GM19463 (cell line): ENCODE results near the gene ATG16L1.

Experiments used
- ATAC-seq: cut with Tn5 transposase; IDR thresholded peaks from one replicate; pipeline ENCODE4 v1.9.1; 2021; ENCODE audit warnings: mild to moderate bottlenecking, moderate library complexity; ENCODE audit not compliant: unreplicated experiment

ATG16L1 gene

DNA sequence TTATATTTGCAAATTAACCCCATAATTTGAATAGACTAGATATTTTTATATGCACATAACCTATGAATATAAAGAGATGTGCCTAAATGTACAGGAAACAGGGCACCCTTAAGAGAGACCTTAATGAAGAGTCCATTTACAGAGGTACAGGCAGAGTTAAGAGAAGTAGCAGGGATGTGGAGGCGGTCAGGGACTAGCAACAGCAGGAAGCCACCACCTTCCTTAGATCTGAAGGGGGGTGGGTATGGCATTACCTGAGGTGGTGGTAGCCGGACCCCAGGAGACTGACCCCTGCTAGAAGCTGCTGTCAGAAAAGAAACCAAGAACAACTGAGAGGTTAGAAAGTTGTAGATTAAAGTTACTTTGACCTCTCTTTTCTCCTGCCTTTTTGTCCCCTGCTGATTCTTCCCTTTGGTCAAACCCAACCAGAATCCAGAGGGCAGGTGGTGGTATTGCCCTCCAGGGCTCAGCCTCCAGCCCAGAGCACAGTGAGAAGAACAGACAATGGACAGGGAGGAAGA, 24.9 kb upstream of the ATG16L1 start:
- no peak for ATAC-seq

DNA sequence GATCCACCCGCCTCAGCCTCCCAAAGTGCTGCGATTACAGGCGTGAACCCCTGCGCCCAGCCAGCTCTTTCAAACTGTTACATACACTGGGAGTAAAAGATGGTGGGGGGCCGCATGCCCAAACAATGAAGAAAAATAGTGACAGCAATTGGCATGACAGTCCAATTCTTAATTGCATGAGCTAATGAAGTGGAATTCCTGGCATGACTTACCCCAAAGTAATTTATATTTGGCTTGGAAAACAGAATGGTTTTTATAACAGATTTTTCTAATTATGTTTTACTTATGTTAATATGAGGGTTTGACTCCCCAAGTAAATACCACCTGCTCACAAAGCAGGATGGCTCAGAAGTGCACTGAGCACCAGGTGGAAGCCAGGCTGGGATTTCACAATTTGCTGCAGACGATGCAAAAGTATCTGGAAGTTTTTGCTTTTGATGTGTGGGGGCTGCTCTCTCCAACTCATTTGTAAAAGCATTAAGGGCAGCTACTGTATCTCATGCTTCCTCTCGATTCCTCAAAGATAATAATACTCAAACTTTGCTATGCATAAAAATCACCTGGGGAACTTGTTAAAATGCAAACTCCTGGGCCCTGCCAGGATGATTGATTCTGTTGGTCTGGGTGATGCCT, 24.0 kb upstream of the ATG16L1 start:
- no peak for ATAC-seq

DNA sequence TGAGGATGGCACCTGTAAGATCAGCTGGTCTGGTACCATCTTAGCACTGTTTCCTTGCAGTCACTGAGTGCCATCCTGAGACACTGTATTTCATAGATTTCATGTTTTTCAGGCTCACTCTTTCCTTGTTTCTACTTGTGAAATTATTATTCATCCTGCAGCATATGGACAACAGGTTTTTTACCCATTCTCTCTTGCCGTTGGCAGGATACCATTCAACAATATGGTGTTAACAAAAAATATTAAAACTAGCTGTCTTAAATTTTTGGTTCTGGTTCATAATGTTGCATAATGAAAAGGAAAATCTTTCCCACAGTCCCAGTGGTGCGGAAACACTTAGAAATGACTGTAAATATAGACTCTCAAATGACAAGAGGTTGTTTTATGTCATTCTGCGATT, 23.1 kb upstream of the ATG16L1 start:
- ATAC-seq: no peak

DNA sequence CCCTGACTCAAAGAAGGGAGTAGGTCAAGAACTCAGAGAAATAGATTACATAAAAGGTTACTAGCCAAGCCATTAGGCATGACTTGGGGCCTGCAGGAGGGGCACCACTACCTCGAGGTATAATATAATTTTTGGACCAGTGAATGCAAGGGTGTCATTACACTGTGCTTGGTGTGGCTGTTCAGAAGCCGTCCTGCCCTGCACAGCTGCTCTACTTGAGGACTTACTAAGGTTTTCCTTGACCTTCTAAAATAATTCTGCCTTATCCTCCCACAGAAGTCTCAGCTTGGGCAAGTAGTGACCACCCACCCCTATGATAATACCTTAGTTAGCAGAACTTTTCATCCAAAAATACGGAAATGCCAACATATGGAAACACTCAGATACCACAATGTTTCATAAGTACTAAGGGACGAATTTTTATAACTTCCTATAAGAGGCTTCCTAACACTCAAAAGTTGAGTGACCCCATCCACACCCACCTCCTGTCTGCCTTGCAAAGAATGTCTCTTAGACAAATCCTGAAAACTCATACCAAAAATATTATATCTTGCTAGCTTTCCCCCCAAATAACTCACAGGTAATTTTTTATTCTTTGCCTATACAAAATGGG, 17.7 kb upstream of the ATG16L1 start:
- no peak for ATAC-seq

DNA sequence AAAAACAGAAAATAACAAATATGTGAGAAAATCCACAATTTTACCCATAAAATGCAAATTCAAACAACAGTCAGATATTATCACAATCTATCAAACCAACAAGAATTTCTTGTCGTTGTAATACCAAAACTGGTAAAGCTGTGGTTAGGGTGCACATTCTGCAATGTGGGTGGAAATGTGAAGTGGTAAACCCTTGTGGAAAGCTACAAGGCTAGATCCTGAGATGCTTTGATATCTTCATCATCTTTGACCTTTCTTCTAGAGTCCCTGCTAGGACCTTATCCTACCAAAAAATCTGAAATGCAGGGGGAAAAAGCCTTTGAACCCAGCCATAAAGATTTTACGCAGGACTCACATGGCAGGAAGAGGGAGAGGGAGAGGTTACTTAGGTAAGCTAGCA, 17.2 kb upstream of the ATG16L1 start:
- ATAC-seq: no peak

DNA sequence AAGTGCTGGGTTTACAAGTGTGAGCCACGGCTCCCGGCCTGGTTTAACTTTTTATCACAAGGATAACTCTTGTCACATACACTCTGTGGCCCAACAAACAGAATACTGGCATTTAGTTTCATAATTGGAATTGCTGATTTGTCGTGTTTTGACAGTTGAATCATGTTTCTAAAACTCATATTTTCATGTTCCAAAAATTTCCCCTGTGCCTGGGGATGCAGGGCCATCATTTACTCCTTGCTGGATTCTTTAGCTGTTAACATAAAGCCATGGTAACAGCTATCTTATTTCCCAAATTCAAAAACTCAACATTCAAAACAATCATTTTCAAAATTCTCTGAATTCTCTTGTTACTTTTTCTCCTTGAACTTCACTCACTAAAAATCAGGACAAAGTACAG, 16.5 kb upstream of the ATG16L1 start:
- no peak for ATAC-seq

DNA sequence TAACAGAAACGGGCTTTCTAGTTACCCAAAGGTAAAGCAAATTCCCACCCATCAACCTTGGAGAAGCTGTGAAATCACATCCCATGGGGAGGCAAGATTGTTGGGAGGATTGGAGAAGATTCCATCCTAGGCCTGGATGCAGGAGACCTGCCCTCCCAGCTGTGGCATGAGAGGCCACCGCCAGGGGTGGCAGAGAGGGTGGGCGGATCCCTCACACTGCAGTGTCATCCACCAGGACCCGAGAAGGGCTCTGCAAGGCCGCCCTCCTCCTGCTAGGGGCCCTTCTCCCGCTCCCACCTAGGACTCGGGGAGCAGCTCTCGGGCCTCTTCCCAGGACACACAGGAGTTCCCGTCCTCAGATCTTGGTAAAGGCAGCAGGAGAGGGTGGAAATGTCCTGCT, 15.5 kb upstream of the ATG16L1 start:
- no peak for ATAC-seq

DNA sequence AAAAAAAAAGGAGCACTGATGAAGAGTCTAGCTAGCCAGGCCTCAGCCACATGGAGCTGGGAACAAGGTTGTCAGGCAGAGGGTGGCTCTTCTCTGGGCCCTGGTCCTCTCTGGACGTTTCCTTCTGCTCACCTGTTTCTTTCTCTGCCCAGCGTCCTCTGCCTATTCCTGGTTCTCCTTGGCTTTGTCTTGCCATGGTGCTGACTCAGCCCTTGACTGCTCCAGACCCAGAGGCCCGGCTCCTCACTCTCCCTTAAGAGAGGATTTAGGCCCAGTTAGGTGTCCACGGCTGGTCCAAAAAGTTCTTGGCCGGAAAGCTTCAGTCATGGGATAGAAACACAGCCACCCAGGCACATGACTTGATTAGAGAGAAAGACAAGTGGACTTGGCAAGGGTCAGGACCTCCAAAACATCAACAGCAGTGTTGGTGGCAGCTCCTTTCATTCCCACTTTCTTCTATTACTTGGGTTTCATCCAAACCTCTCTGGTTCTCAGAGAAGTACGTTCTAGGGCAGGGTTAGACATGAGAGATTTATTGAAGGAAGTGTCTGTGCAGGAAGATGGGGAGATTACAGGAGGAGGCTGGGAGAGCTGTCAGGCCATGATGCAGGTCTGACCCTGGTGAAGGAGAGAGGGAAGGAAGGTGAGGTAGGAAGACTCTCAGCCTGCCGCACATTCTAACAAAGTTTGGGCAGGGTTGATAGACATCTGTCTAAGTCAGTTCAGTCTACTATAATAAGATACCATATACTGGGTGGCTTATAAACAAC, 14.5 kb upstream of the ATG16L1 start:
- ATAC-seq: no peak

DNA sequence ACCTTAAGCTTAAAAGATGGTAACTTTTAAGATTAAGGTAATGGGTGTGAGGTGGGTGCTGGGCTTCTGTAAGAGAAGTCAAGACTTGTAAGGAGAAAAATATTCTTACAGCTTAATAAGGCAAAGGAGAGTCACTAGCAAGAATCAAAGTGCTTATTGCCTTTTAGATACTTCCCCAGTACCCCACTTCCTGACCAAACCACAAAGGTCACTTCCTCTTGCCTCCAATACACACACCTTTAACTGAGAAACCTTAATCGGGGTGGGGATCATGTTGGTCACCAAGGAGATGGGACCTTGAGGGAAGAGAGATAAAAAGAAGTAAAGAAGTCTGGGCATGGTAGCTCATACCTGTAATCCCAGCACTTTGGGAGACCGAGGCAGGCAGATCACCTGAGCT, 10.6 kb upstream of the ATG16L1 start:
- ATAC-seq: no peak

DNA sequence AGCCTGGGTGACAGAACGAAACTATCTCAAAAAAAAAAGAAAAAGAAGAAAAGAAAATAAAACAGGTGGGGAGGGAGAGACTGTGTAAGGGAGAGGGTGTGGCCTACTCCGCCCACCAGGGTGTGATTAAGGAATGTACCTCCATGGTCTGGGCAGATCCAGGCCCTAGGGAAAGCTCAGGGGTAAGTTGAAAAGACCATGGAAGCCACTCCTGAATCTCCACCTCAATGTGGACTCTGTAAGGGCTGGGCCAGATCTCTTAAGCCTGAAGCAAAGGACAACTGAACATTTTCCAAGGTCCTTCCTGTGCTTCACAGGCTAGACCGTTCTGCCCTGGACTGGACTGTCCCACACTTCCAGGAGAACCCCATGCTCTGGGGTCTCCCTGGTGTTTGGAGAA, 9.7 kb upstream of the ATG16L1 start:
- no peak for ATAC-seq

DNA sequence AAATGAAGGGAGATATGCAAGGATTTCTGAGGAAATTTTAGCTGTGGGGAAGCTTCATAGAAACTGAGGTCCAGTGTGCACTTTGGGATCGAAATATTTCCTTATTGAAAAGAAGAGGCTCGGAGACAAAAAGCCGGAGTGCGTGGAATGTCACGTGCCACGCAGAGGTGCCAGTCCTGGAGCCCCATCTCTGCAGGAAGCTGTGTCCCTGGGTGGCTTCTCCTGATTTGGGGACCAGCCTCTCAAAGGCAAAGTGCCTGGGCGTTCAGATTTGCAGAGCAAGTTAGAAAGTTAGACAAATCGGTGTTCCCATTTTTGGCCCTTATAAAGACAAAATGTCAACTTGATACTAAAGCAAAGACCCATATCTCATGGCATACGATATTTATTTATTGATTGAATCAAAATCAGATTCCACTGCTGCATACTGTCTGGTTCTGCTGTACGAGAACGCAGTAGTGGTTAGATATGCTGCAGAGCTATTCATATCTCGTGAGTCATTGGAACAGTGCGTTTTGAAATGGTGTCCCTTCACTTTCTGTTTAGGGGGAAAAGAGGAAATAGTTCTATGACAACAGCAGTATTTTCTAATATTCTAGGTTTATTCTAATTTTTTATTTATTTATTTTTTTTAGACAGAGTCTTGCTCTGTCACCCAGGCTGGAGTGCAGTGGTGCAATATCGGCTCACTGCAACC, 9.1 kb upstream of the ATG16L1 start:
- ATAC-seq: no peak

DNA sequence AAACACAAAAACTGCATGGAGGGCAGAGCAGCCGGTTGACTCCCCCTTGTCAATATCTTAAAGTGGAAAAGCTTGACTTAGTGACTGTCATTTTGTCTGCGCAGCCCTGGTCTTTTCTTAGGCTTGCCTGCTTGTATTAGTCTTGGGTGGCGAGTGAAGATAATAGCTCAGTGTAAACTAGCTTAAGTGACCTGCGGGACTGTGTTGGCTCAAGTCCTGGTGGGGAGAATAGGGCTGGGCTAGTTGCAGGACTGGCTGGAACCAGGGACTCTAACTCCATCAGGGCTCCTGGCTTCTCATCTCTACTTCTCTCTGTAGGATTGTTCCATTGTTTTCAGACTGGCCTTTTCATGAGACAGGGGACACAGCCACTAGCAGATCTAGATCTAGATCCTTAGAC, 8.1 kb upstream of the ATG16L1 start:
- ATAC-seq: no peak

DNA sequence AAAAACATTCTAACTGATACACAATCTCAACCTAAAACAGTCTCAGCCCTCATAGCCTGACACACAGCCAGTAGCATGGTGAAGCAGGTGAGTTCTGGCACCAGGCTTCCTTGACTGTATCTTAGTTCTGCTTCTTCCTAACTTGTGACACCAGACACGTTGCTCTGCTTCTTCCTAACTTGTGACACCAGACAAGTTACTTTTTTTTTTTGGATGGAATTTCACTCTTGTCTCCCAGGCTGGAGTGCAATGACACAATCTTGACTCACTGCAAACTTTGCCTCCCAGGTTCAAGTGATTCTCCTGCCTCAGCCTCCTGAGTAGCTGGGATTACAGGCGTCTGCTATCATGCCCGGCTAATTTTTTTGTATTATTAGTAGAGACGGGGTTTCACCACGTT, 6.7 kb upstream of the ATG16L1 start:
- no peak for ATAC-seq

DNA sequence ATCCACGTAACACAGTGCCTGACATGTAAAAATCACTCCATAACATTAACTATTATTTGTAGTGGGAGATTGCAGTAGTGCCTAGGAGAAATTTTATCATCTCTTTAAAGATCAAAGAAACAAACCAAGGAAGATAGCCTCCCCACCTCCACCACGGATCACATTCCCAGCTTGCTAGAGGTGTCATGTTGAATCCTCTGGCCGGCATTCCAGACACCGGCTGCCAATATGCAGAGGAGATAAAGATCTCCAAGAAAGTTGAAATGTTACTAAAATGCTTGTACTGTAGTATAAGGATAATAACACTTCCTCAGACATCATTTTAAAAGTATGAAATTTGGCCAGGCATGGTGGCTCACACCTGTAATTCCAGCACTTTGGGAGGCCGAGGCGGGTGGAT, 6.1 kb upstream of the ATG16L1 start:
- ATAC-seq: no peak

DNA sequence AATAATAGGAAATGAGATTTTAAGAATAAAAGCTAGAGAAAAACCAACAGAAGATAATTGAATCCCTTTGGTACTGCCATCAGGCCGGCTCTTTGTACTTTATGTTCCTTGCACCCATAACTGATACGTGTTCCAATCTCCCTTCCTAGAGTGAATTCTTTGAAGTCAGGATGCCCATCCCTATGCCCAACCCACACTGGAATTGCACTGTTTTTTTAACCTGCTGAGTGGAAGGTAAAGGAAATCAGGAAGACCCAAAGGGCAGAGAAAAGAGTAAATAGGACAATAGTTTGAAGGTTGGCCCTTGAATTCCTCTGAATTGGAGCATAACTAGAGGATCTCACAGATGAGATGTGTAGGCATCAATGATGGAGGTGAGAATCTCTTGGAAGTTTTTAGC, 4.4 kb upstream of the ATG16L1 start:
- ATAC-seq: no peak

DNA sequence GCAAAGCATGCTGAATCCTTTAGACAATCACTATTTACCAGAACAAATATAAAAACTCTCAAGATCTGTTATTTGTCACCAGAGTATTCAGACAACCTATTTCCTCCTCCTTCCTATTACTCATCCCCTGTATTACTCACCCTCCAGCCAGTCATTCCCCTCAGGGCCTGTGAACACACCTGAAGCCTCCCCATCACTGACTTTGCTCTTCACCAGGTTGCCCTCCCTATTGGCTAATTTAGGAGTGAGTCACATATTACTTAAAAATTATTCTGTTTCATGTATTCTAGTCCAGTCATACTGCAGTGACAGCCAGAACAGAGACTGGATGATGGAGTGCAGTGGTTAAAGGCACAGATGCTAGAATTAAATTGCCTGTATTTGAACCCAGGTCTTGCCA, 3.7 kb upstream of the ATG16L1 start:
- ATAC-seq: no peak

DNA sequence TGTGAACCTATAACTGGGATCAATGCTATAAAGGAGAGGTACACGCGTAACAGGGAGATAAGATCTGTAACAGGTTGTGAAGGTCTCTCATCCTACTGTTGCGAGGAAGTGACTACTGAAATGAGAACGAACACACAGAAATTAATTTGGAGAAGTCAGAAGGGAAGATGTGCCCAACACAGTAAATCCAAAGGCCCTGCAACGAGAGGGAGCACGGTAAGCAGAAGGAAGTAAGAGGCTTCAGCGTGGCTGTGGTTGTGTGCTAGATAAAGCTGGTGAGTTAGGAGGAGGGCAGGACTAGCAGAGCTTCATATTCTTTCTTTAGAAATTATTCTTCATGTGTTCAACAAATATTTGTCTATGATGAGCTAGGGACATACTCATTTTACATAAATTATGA, 2.5 kb upstream of the ATG16L1 start:
- ATAC-seq: no peak

DNA sequence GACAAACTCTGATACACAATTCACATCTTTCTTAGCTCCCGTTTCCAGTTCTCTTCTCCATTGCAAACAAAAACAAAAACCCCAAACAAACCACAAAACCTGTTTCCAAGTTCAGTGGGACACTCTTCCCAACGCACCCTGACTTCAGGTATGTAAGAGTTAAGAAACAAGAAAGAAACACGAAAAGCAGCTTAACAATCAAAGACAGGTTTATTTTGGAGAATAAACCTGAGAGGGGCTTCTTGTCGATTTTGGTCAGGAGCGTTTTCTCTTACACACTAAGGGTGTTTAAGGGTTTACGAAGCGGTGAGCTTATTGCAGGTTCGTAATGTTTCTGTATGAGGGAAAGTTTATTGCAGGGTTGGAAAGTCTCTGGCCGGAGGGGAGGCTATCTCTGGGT, 905 bp upstream of the ATG16L1 start:
- no peak for ATAC-seq

DNA sequence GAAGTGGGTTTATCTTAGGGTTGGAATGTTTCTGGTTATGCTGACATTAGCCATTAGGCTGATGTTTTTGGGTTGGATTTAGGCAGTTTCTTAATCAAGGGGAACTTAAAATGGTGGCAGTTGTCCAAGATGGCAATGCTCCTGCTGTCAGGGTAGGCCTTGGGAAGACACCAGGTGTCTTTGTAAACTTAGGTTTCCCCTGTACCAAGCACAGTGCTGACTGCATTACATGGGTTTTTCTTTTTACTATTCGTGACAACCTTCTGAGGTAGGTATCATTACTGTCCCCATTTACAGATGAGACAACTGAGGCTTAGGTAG, 528 bp upstream of the ATG16L1 start:
- ATAC-seq: peak; percentile 5

DNA sequence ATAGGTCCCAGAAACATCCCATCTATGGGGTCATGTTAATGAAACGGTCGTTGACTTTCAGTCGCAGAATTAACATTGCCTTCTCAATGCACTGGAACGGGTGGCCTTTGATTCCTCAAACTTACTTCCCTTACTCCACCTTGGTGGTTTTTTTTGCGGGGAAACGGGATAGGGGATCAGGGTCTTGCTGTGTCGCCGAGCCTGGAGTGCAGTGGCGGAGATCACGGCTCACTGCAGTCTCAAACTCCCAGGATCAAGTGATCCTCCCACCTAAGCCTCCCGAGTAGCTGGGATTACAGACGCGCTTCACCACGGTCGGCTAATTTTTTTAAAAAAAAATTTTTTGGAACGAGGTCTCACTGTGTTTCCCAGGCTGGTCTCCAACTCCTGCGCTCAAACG, 754 bp downstream of the ATG16L1 start:
- no peak for ATAC-seq

DNA sequence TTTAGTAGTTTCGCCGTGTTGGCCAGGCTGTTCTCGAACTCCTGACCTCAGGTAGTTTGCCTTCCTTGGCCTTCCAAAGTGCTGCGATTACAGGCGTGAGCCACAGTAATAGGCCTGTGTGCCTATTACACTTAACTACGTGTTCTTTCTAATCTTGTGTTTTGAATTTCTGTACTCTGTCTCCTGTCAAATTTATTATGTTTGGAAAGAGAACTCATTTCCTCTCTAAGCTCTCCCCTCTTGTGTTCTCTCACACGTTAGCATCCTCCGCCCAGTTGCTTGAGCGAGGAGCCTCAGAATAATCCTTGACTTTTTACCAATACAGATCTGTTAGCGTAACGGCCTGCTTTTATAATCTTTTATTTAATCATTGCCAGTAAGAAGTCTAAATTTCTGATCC, 3.7 kb downstream of the ATG16L1 start:
- no peak for ATAC-seq

DNA sequence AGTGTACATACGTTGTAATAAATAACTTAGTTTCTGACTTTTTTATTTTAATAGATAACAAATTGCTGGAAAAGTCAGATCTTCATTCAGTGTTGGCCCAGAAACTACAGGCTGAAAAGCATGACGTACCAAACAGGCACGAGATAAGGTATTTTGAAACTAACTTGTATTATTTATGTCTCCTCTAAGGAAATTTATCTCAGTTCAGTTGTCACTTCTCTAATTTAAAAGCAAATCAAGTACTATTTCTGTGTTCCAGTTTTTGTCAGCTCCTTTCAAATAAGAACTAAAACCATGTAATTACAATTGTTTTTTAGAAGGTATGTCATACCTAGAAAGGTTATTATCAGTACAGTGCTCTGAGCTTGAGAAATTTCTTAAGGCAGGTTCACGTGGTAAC, 4.6 kb downstream of the ATG16L1 start:
- no peak for ATAC-seq
